HepG2 (cell line): ENCODE results near the gene HBS1L. TPM values are rescaled to one million over a fixed set of nuclear protein-coding genes. Genes with fewer than 3 reads are reported as not detected.

ENCODE experiments used
- ATAC-seq: fragments of 200-7000 bp; cut with Tn5 transposase; 3 replicates; pipeline ENCODE4 v1.9.1; 2020; ENCODE audit warnings: mild to moderate bottlenecking, moderate library complexity
- BruUV-seq: library from RNA; stranded (reverse); fragments of 400-500 nt; replicated peaks from 2 replicates; lab custom pipeline; 2021; lab: Mats Ljungman, UMichigan
- CTCF ChIA-PET: fragments of 300-600 bp; formaldehyde crosslinking; extraction: SDS; loops from one replicate; lab custom pipeline; 2021; ENCODE audit warnings: low total read pairs, inconsistent platforms, low intra/inter-chr PET ratio; lab: Yijun Ruan, JAX
- POLR2A ChIA-PET: fragments of 350-600 bp; sonication (Branson Sonifier 250); formaldehyde crosslinking; loops from one replicate; lab custom pipeline; 2020; ENCODE audit warnings: antibody characterized with exemption, inconsistent platforms; lab: Yijun Ruan, JAX
- DNase-seq: peaks from one replicate; pipeline ENCODE4 v3.0.0-alpha.2; 2015; ENCODE audit warnings: low spot score
- FAIRE-seq: peaks from 3 replicates; lab custom pipeline; 2011; peaks lifted over from hg19 to GRCh38; lab: Jason Lieb, UNC
- H2AFZ ChIP-seq: one replicate; pipeline ENCODE4 v1.6.1; 2011; ENCODE audit warnings: low read length, inconsistent platforms
- H3K27ac ChIP-seq: fragments of 300-600 bp; 3 replicates; pipeline ENCODE4 v1.8.0; 2011; ENCODE audit warnings: mixed run types, mild to moderate bottlenecking, mixed read lengths, low read length, inconsistent platforms; ENCODE audit not compliant: insufficient read depth; ENCODE audit errors: extremely low read length
- H3K27me3 ChIP-seq, 2 experiments: fragments of 200-600 bp in 1 of 2; 2 replicates in 1 of 2; 3 replicates in 1 of 2; pipeline versions ENCODE4 v1.6.0 to v1.8.0; 2011; ENCODE audit warnings: low read length in 2 of 2, mild to moderate bottlenecking in 2 of 2, moderate library complexity in 2 of 2, inconsistent platforms in 1 of 2; ENCODE audit not compliant: insufficient read depth in 2 of 2, control insufficient read depth in 1 of 2
- H3K36me3 ChIP-seq, 2 experiments: fragments of 200-600 bp in 1 of 2; replicated peaks in 1 of 2; 2 replicates in 1 of 2; 3 replicates in 1 of 2; pipeline versions ENCODE4 v1.5.1 to v1.8.0; 2011; ENCODE audit warnings: low read length in 2 of 2, inconsistent platforms in 1 of 2; ENCODE audit not compliant: insufficient read depth in 2 of 2, control insufficient read depth in 1 of 2
- H3K4me1 ChIP-seq: 2 replicates; pipeline ENCODE4 v1.5.1; 2012; ENCODE audit warnings: low read length, inconsistent platforms; ENCODE audit not compliant: insufficient read depth
- H3K4me2 ChIP-seq: 2 replicates; pipeline ENCODE4 v1.6.0; 2011; ENCODE audit warnings: low read depth, low read length, inconsistent platforms
- H3K4me3 ChIP-seq, 3 experiments: fragments of 200-600 bp in 1 of 3; sonication (generic), shearing (Covaris generic) in 1 of 3; replicated peaks in 1 of 3; 2 replicates each; pipeline ENCODE4 v1.5.1; 2011 to 2016; ENCODE audit warnings: low read length in 3 of 3, inconsistent platforms in 2 of 3, low read depth in 2 of 3, mild to moderate bottlenecking in 2 of 3, control low read depth in 1 of 3, mixed read lengths in 1 of 3; ENCODE audit not compliant: insufficient read depth in 1 of 3
- H3K79me2 ChIP-seq: one replicate; pipeline ENCODE4 v1.6.1; 2011; ENCODE audit warnings: low read length, inconsistent platforms; ENCODE audit not compliant: insufficient read depth
- H3K9ac ChIP-seq: 2 replicates; pipeline ENCODE4 v1.6.0; 2011; ENCODE audit warnings: mild to moderate bottlenecking, low read depth, low read length, inconsistent platforms; ENCODE audit not compliant: insufficient read depth
- H3K9me3 ChIP-seq: 2 replicates; pipeline ENCODE4 v1.5.1; 2012; ENCODE audit warnings: mild to moderate bottlenecking, low read length
- H4K20me1 ChIP-seq: 2 replicates; pipeline ENCODE4 v1.6.0; 2011; ENCODE audit warnings: inconsistent platforms, mild to moderate bottlenecking, low read length, moderate library complexity; ENCODE audit not compliant: insufficient read depth
- E2F1 ChIP-seq: sonication (generic); formaldehyde crosslinking; IDR thresholded peaks from 2 replicates; pipeline ENCODE4 v1.5.0; 2020; ENCODE audit warnings: missing genetic modification reagents
- E2F5 ChIP-seq: sonication (generic); formaldehyde crosslinking; conservative IDR thresholded peaks from 2 replicates; pipeline ENCODE4 v1.4.0; 2020; ENCODE audit warnings: missing genetic modification reagents
- GMEB2 ChIP-seq: IDR thresholded peaks from 2 replicates; pipeline ENCODE4 v1.6.1; 2016; ENCODE audit warnings: missing biosample characterization, missing genetic modification reagents, low read depth
- KAT7 ChIP-seq: IDR thresholded peaks from 2 replicates; pipeline ENCODE4 v1.6.1; 2018; ENCODE audit warnings: borderline replicate concordance, missing compliant biosample characterization
- MED13 ChIP-seq: sonication (generic); formaldehyde crosslinking; IDR thresholded peaks from 2 replicates; pipeline ENCODE4 v1.5.0; 2020; ENCODE audit warnings: missing genetic modification reagents
- MXD3 ChIP-seq: IDR thresholded peaks from 2 replicates; pipeline ENCODE4 v1.6.1; 2016; ENCODE audit warnings: mild to moderate bottlenecking, missing biosample characterization, missing genetic modification reagents
- PPARG ChIP-seq: conservative IDR thresholded peaks from 2 replicates; pipeline ENCODE4 v1.6.1; 2016; ENCODE audit warnings: missing biosample characterization, missing genetic modification reagents
- RXRA ChIP-seq: sonication (generic); formaldehyde crosslinking; IDR thresholded peaks from 2 replicates; pipeline ENCODE4 v1.5.1; 2020; ENCODE audit warnings: missing genetic modification reagents
- ZNF225 ChIP-seq: sonication (generic); formaldehyde crosslinking; IDR thresholded peaks from 2 replicates; pipeline ENCODE4 v1.4.0; 2020; ENCODE audit warnings: mild to moderate bottlenecking, missing genetic modification reagents
- ZNF230 ChIP-seq: sonication (generic); formaldehyde crosslinking; IDR thresholded peaks from 2 replicates; pipeline ENCODE4 v1.4.0; 2020; ENCODE audit warnings: mild to moderate bottlenecking, missing genetic modification reagents
- ZNF407 ChIP-seq: sonication (generic); formaldehyde crosslinking; IDR thresholded peaks from one replicate; pipeline ENCODE4 v1.5.1; 2020; ENCODE audit warnings: mild to moderate bottlenecking, missing genetic modification reagents; ENCODE audit errors: not compliant biosample characterization
- ZNF441 ChIP-seq: sonication (generic); formaldehyde crosslinking; IDR thresholded peaks from 2 replicates; pipeline ENCODE4 v1.7.0; 2021; ENCODE audit warnings: missing genetic modification reagents, borderline replicate concordance
- ZNF572 ChIP-seq: sonication (generic); formaldehyde crosslinking; IDR thresholded peaks from 2 replicates; pipeline ENCODE4 v1.5.1; 2020; ENCODE audit warnings: mild to moderate bottlenecking, missing genetic modification reagents
- ZNF816 ChIP-seq: sonication (generic); formaldehyde crosslinking; IDR thresholded peaks from 2 replicates; pipeline ENCODE4 v1.8.0; 2022; ENCODE audit warnings: missing genetic modification reagents, mild to moderate bottlenecking, borderline replicate concordance
- WGBS: methylation state at CpG from one replicate; pipeline ENCODE4 v1.1.6; 2017; ENCODE audit warnings: low lambda C conversion rate; 5-methylcytosine and 5-hydroxymethylcytosine counted together
- in situ Hi-C: cut with HindIII; loops from 2 replicates; pipeline ENCODE4 v1.10.0; 2017; ENCODE audit warnings: low pct_unique_long_range_greater_than_20kb; ENCODE audit not compliant: extremely low pct_ligation_motif_present
- intact Hi-C: fragments of 100-400 bp; cut with micrococcal nuclease; formaldehyde crosslinking; loops from one replicate; pipeline ENCODE4 v1.10.0; 2022; ENCODE audit not compliant: unreplicated experiment
- polyA plus RNA-seq, 8 experiments: library from polyadenylated mRNA; depleted of rRNA in 3 of 8; stranded (reverse) in 7 of 8; unstranded in 1 of 8; fragments of >200 nt; fragmentation: Illumina TruSeq in 4 of 8; extraction: Trizol in 4 of 8; gene quantifications; 2 replicates each; pipeline versions ENCODE4 v1.2.1 to v1.2.3, GENCODE V29; 2011 to 2016; ENCODE audit warnings: low read depth in 4 of 8, missing spikeins in 1 of 8, mixed read lengths in 1 of 8; ENCODE audit not compliant: insufficient read depth in 1 of 8
- total RNA-seq, 5 experiments: library from RNA; depleted of rRNA; stranded (reverse); fragments of >200 nt; fragmentation: Illumina TruSeq; extraction: Trizol; gene quantifications; 2 replicates each; pipeline ENCODE4 v1.2.3, GENCODE V29; 2016; ENCODE audit warnings: low read depth in 1 of 5

Gene HBS1L
- total and polyA plus RNA-seq, 2 of the 13 experiments (the other 11 are each of a cell fraction or from before 2014, with no cell fraction given): 44.1 to 138 TPM

GRCh38 chr6:135097172-135097571 lies 42.5 kb upstream of the HBS1L start:
- WGBS: 22% methylated on average over 5 of the region's 5 CpGs
- POLR2A ChIA-PET: no interaction called here
- no TSS peak for BruUV-seq
- ATAC-seq: no peak
- Histone ChIP-seq H3K4me2 (no peak overlapping the region), H3K27me3 (no peaks in the 10 kb centered on the region; a peak in 3 of 5 replicates), H3K27ac (no peak overlapping the region), H3K79me2 (no peaks in the 10 kb centered on the region), H4K20me1 (no peaks in the 10 kb centered on the region; the same call in 1 of the 2 replicates), H3K4me1 (no peaks in the 10 kb centered on the region), H3K9me3 (no peaks in the 10 kb centered on the region), H2AFZ (no peak overlapping the region), H3K4me3 (no peak overlapping the region), H3K36me3 (no peaks in the 10 kb centered on the region), H3K9ac (no peak overlapping the region)
- intact Hi-C loops: no loop called here
- CTCF ChIA-PET: no interaction called here
- DNase-seq: no peak
- in situ Hi-C loops: no loop called here
- FAIRE-seq: no peak
- TF ChIP-seq ZNF230 (no peak), GMEB2 (CRISPR knock-in tag) (no peak), ZNF407 (CRISPR knock-in tag) (no peak), E2F5 (no peak), ZNF816 (CRISPR knock-in tag) (no peak), PPARG (no peak), RXRA (CRISPR knock-in tag) (no peak), MED13 (CRISPR knock-in tag) (no peak), ZNF572 (CRISPR knock-in tag) (no peak), E2F1 (CRISPR knock-in tag) (no peak), ZNF441 (CRISPR knock-in tag) (no peak), ZNF225 (CRISPR knock-in tag) (no peak), KAT7 (CRISPR knock-in tag) (no peak), MXD3 (CRISPR knock-in tag) (no peak)
